ENCODE measurements around the gene CCDC150. TPM values are rescaled to one million over a fixed set of nuclear protein-coding genes. Genes with fewer than 3 reads are reported as not detected.

The CCDC150 gene
- total RNA-seq: 4.3 and 4.8 TPM in 2 replicates

DNA sequence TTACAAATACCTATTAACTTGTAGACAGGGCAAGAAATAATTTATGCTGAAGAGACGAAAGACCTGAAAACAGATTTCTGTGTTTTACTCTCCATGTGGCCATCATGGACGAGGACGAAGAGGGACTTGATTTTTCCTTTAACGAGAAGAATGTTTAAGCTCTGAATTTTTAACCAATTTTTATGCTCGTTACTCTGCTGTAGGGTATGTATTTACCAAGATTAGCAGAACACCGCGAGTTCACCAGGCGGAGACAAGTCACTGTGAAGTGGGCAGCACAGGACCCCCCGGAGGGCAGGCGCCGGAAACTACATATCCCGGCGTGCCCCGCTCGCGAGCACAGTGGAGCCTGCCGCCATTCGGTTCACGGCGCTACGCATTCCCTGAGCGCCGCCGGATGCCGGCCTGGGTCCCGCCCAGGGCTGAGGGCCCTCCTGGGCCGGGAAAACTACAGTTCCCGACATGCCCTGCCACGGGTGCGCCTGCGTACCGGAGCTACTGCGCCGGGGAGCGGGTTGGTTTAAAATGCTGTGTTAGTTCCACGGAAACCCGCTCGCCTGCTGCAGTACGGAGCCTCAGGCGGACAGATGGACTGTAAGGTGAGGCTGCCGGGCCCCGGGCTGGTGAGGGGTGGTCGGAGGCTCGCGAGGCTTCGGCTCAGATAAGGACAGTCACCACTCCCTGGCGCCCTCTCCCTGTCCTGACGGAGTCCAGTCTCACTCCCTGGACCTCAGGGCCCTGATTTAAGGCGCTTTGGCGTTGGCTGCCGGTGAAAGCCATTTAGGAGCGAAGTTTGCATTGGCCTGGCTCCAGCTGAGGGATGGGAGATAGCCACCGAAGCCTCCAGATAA lies at the start of gene CCDC150:
CCDC150 (plus strand) TSS at position 536 of the 851 bp plus-strand sequence; CDS start at position 588, 52 bp downstream.

DNA sequence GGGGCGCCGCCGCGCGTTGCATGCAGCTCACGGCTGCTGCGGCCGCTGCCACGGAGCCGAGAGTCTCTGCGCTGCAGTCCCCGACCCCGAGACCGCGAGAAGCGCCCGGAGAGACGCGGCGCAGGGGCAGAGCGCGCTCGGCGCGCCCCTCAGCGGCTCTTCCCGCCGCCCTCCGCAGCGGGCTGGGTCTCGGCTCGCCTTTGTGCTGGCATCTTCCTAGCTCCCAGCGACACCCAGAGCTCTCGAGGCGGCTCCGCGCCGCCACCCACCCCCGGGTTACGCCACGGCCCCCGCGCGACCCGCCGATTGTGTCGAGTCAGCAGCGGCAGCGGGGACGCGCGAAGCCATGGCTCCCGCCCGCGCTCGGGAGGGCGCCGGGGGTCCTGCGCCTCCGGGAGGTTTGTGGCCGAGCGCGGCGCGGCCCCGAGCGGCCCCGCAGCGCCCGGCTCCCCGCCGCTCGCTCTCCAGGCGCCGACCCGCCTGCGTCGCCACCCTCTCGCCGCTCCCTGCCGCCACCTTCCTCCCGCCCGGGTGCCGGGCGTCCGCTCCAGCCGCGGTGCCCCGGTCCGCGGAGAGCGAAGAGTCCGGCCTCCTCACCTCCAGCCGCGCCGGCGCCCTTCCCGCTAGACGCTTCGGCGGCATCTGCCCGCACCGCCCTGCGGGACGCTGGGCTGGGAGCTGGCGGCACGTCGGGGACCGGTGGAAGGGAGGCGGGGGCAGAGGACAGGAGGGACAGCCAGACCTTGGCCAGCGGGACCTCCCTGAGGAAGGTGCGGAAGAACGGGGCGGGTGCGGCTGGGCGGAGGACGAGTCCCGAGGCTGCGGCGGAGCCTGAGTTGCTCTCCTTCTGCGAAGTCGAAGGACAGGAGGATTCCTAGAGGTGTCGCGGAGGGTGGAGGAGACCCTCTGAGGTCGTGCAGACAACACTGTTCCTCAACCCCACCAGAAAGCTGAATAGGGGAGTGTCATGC lies 46.3 kb upstream of the CCDC150 start, which contains the start of gene HECW2:
HECW2 (minus strand) TSS at position 644 of the 971 bp plus-strand sequence.

Small RNAs within 50 kb of the gene (small RNA-seq; reads per million reads assigned to genes)
- gene RF00424: 0.09 reads per million

Other genes starting within 250 kb of the CCDC150 start
- gene HECW2, start 46.2 kb upstream of the CCDC150 start, total RNA-seq: 10.6 and 12.1 TPM in 2 replicates
- gene GTF3C3, start 160.0 kb downstream of the CCDC150 start, total RNA-seq: 36.5 and 41.5 TPM in 2 replicates
- gene C2orf66, start 169.6 kb downstream of the CCDC150 start, total RNA-seq: under 0.01 and 0.11 TPM in 2 replicates

All from placental epithelial cell (primary cell).